B cell (primary cell): ENCODE measurements around the gene CCK. TPM values are rescaled to one million over a fixed set of nuclear protein-coding genes. Genes with fewer than 3 reads are reported as not detected.

ENCODE experiments used
- ATAC-seq: fragments of 200-7000 bp; cut with Tn5 transposase; one replicate; pipeline ENCODE4 v1.10.0; 2021; ENCODE audit warnings: low read depth, mild to moderate bottlenecking, moderate number of reproducible peaks, moderate library complexity
- CTCF ChIA-PET: fragments of 350-600 bp; sonication (Branson Sonifier 250); formaldehyde crosslinking; loops from one replicate; lab custom pipeline; 2021; ENCODE audit warnings: antibody characterized with exemption, inconsistent platforms; lab: Charles Lee
- POLR2A ChIA-PET: fragments of 350-600 bp; sonication (Branson Sonifier 250); formaldehyde crosslinking; loops from one replicate; lab custom pipeline; 2021; ENCODE audit warnings: antibody characterized with exemption; lab: Charles Lee
- DNase-seq: peaks from one replicate; pipeline ENCODE4 v3.0.0; 2013
- H2AFZ ChIP-seq: 2 replicates; pipeline ENCODE4 v1.6.1; 2012; ENCODE audit warnings: mild to moderate bottlenecking, low read depth, low read length; ENCODE audit not compliant: insufficient read depth, poor library complexity, severe bottlenecking
- H3K27ac ChIP-seq, 2 donors: 1 replicate in 1 of 2; 2 replicates in 1 of 2; pipeline ENCODE4 v1.5.1; 2012 to 2013; ENCODE audit warnings: low read length in 2 of 2, mild to moderate bottlenecking in 2 of 2, moderate library complexity in 1 of 2
- H3K27me3 ChIP-seq, 4 experiments: fragments of 200-600 bp in 1 of 4; sonication (generic) in 1 of 4; replicated peaks in 1 of 4; 1 replicate in 2 of 4; 2 replicates in 2 of 4; pipeline versions ENCODE4 v1.6.1 to v1.7.0; 2013 to 2016; ENCODE audit warnings: low read length in 3 of 4, mild to moderate bottlenecking in 2 of 4, mixed read lengths in 1 of 4, moderate library complexity in 1 of 4; ENCODE audit not compliant: insufficient read depth in 4 of 4, control insufficient read depth in 3 of 4; ENCODE audit errors: control extremely low read depth in 1 of 4
- H3K36me3 ChIP-seq, 2 experiments: replicated peaks in 1 of 2; 1 replicate in 1 of 2; 2 replicates in 1 of 2; pipeline versions ENCODE4 v1.6.1 to v1.7.1; 2013; ENCODE audit warnings: low read length in 1 of 2; ENCODE audit not compliant: insufficient read depth in 2 of 2, control insufficient read depth in 1 of 2; ENCODE audit errors: control extremely low read depth in 1 of 2, extremely low read depth in 1 of 2
- H3K4me1 ChIP-seq, 2 donors: fragments of 200-600 bp in 1 of 2; sonication (generic) in 1 of 2; 1 replicate in 1 of 2; 2 replicates in 1 of 2; pipeline versions ENCODE4 v1.5.1 to v1.6.1; 2013 to 2017; ENCODE audit warnings: low read length in 2 of 2; ENCODE audit not compliant: control insufficient read depth in 2 of 2, insufficient read depth in 2 of 2
- H3K4me2 ChIP-seq: replicated peaks from 2 replicates; pipeline ENCODE3; 2012; ENCODE audit warnings: mild to moderate bottlenecking, low read depth, low read length; ENCODE audit not compliant: poor library complexity, severe bottlenecking
- H3K4me3 ChIP-seq, 5 experiments: fragments of 200-600 bp in 1 of 5; sonication (generic) in 1 of 5; 1 replicate in 3 of 5; 2 replicates in 2 of 5; pipeline versions ENCODE4 v1.5.1 to v1.7.0; 2011 to 2016; ENCODE audit warnings: low read length in 4 of 5, mild to moderate bottlenecking in 4 of 5, low read depth in 2 of 5, control low read depth in 1 of 5, moderate library complexity in 1 of 5; ENCODE audit not compliant: insufficient read depth in 1 of 5; ENCODE audit errors: control extremely low read depth in 1 of 5, extremely low read depth in 1 of 5
- H3K79me2 ChIP-seq: fragments of 200-600 bp; sonication (generic); one replicate; pipeline ENCODE4 v1.6.0; 2016; ENCODE audit warnings: low read length; ENCODE audit not compliant: control insufficient read depth, insufficient read depth
- H3K9ac ChIP-seq: fragments of 200-600 bp; sonication (generic); 2 replicates; pipeline ENCODE4 v1.6.1; 2017; ENCODE audit warnings: mild to moderate bottlenecking, low read length, moderate library complexity
- H3K9me3 ChIP-seq, 3 donors: one replicate each; pipeline versions ENCODE4 v1.6.1 to v1.7.1; 2013; ENCODE audit warnings: low read length in 2 of 3; ENCODE audit not compliant: control insufficient read depth in 2 of 3, insufficient read depth in 1 of 3; ENCODE audit errors: control extremely low read depth in 1 of 3
- H4K20me1 ChIP-seq: 2 replicates; pipeline ENCODE4 v1.6.0; 2012; ENCODE audit warnings: mild to moderate bottlenecking, low read length; ENCODE audit not compliant: insufficient read depth, control insufficient read depth, poor library complexity, severe bottlenecking
- H3K27ac Mint-ChIP-seq: one replicate; pipeline ENCODE4 v1.8.0; 2021; ENCODE audit warnings: mixed read lengths
- H3K27me3 Mint-ChIP-seq: one replicate; pipeline ENCODE4 v1.8.0; 2021; ENCODE audit warnings: mixed read lengths
- H3K4me1 Mint-ChIP-seq: one replicate; pipeline ENCODE4 v1.8.0; 2021; ENCODE audit warnings: mixed read lengths
- H3K4me3 Mint-ChIP-seq: one replicate; pipeline ENCODE4 v1.8.0; 2021; ENCODE audit warnings: mixed read lengths
- H3K9me3 Mint-ChIP-seq: one replicate; pipeline ENCODE4 v1.8.0; 2022; ENCODE audit warnings: mixed read lengths; ENCODE audit not compliant: insufficient read depth
- CTCF ChIP-seq: fragments of 200-600 bp; IDR thresholded peaks from one replicate; pipeline ENCODE4 v1.8.0; 2022; ENCODE audit warnings: antibody characterized with exemption, mild to moderate bottlenecking
- EZH2 ChIP-seq: IDR thresholded peaks from 2 replicates; pipeline ENCODE4 v1.6.1; 2012; ENCODE audit warnings: borderline replicate concordance, low read depth, mild to moderate bottlenecking, moderate library complexity, low read length; ENCODE audit not compliant: insufficient read depth, poor library complexity, severe bottlenecking
- WGBS: methylation state at CpG from one replicate; pipeline ENCODE4 v1.1.5; 2013; ENCODE audit warnings: missing lambda C conversion rate; ENCODE audit not compliant: insufficient coverage; 5-methylcytosine and 5-hydroxymethylcytosine counted together
- intact Hi-C: fragments of 100-400 bp; cut with micrococcal nuclease; formaldehyde crosslinking; loops from one replicate; pipeline ENCODE4 v1.10.0; 2022
- polyA plus RNA-seq: library from polyadenylated mRNA; depleted of rRNA; stranded (reverse); fragments of >200 nt; gene quantifications from 2 replicates; pipeline ENCODE4 v1.2.3, GENCODE V29; 2012
- total RNA-seq, 2 donors: library from RNA; stranded (reverse); fragments of 120-200 nt in 1 of 2; gene quantifications; 1 replicate in 1 of 2; 2 replicates in 1 of 2; pipeline versions ENCODE4 v1.2.3 to v1.2.4, GENCODE V29; 2013 to 2022

CCK gene
- total and polyA plus RNA-seq, 2 donors (not counting 1 experiment from before 2014, with no cell fraction given) = not detected

GRCh38 chr3:42226470-42227425 lies 39.2 kb downstream of the CCK start:
- H3K27ac Mint-ChIP-seq = no peak overlapping the region
- H3K4me2 ChIP-seq = no peak overlapping the region

More at GRCh38 chr3:42226470-42227425, 39.2 kb downstream of the CCK start:
- TF ChIP-seq CTCF (no peak), EZH2 (no peak)
- no peak overlapping the region for H3K9ac ChIP-seq
- intact Hi-C loops = no loop called here
- H3K4me3 Mint-ChIP-seq = no peak overlapping the region
- no peaks in the 10 kb centered on the region for H3K79me2 ChIP-seq
- H3K4me1 ChIP-seq = no peaks in the 10 kb centered on the region
- H4K20me1 ChIP-seq = no peaks in the 10 kb centered on the region
- no peak overlapping the region for H2AFZ ChIP-seq
- WGBS = 82% methylated on average over 10 of the region's 11 CpGs
- no peaks in the 10 kb centered on the region for H3K9me3 Mint-ChIP-seq
- no peaks in the 10 kb centered on the region for H3K27me3 ChIP-seq
- H3K4me3 ChIP-seq = no peak overlapping the region
- POLR2A ChIA-PET = no interaction called here
- ATAC-seq (no peak), DNase-seq (no peak)
- H3K4me1 Mint-ChIP-seq = no peaks in the 10 kb centered on the region
- no peaks in the 10 kb centered on the region for H3K27me3 Mint-ChIP-seq
- peaks cover 0 to 7% (median 0%) of the 10 kb centered on the region in 3 donors for H3K9me3 ChIP-seq
- CTCF ChIA-PET = interaction anchor here (0.9 kb wide), 1 partner anchor 217 kb away, joined by 3 read pairs; no protein-coding TSS in a partner anchor
- no peak overlapping the region for H3K27ac ChIP-seq
- peaks cover 4 to 44% of the 10 kb centered on the region in 2 experiments for H3K36me3 ChIP-seq
